Right lobe of liver (tissue), 4 donors: ENCODE data around the gene CEP126.

Source experiments
- POLR2A ChIP-seq: fragments of 450-650 bp; IDR thresholded peaks from one replicate; pipeline ENCODE4 v1.6.1; 2017; ENCODE audit warnings: antibody characterized with exemption, mild to moderate bottlenecking
- TF ChIP-seq, protein P1 (sequence below), 4 donors: fragments of 200-600 bp in 3 of 4; fragments of 450-650 bp in 1 of 4; IDR thresholded peaks; one replicate each; pipeline versions ENCODE4 v1.5.1 to v1.8.0; 2016 to 2022; ENCODE audit warnings: antibody characterized with exemption in 4 of 4, mild to moderate bottlenecking in 2 of 4
- donor health status: DM: no; HTN: no; CAD: no.
- donor health status: DM: no; HTN: no; CAD: no.
- donor health status: DM: no; HTN: yes; CAD: no.

DNA sequence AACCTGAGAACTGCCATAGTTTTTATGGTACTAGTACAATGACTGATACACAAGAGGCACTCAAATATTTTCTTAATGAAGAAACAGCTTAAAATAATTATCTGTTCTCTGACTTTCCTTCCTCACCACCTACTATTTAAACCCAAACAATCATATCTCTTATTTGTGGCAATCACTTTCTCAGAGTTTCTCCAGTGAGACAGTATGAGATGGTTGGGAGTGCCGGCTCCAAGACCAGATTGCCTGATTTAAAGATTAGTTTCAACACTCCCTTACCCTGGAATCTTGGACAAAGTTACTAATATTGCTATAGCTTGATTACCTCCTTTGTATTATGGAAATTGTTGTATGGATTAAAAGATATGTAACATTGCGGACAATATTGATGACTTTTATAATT is 5.7 kb upstream of the CEP126 start:
- TF ChIP-seq, protein P1, sequence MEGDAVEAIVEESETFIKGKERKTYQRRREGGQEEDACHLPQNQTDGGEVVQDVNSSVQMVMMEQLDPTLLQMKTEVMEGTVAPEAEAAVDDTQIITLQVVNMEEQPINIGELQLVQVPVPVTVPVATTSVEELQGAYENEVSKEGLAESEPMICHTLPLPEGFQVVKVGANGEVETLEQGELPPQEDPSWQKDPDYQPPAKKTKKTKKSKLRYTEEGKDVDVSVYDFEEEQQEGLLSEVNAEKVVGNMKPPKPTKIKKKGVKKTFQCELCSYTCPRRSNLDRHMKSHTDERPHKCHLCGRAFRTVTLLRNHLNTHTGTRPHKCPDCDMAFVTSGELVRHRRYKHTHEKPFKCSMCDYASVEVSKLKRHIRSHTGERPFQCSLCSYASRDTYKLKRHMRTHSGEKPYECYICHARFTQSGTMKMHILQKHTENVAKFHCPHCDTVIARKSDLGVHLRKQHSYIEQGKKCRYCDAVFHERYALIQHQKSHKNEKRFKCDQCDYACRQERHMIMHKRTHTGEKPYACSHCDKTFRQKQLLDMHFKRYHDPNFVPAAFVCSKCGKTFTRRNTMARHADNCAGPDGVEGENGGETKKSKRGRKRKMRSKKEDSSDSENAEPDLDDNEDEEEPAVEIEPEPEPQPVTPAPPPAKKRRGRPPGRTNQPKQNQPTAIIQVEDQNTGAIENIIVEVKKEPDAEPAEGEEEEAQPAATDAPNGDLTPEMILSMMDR (IDR thresholded peaks at IDR 0.05), result no peak
- TF ChIP-seq POLR2A, result no peak
